Stimulated activated CD4-positive, alpha-beta T cell treated with anti-CD3 and anti-CD28 coated beads, Interleukin-12 subunit alpha, Interleukin-12 subunit beta, amount 100 ng/mL, for 24 hours (primary cell): ENCODE measurements around the gene TP53I11.
A peak's percentile ranks its signal among the peaks of the same experiment; 100 is the strongest.

Source experiments
- DNase-seq, 2 experiments: peaks; one replicate each; pipeline ENCODE4 v3.0.0-alpha.2; 2020; ENCODE audit warnings: low read depth in 2 of 2

TP53I11 gene

DNA sequence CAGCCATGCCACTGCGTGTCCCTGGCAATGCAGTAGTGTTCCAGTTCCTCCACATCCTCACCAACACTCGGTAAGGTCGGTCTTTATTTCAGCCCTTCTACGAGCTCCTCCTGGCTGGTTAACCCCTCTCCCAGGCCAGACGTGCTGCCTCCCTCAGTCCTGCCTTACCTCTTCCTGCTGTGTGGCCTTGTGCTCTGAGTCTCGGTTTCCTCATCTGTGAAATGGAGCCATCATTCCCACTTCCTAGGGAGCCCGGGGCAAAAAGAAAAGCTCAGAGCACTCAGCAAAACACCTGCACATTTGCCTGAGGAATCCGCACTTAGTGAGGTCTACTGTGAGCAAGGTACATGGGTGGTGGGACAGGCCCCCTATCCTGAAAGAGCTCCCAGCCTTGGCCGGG is 9.8 kb downstream of the TP53I11 start:
- DNase-seq = no peak

DNA sequence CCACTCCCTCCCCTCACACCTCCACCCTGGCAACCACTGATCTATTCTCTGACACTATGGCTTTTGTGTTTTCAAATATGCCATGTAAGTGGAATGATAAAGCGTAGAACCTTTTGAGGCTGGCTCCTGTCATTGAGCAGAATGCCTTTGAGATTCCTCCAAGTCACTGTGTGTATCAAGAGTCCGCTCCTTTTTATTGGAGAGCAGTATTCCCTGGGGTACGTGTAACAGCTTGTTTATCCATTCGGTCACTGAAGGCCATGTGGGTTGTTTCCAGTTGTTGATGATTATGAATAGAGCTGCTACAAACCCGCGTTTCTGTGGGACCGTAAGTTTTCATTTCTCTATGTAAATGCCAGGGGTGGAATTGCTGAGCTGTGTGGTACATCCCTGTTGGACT is 10.3 kb downstream of the TP53I11 start:
- no peak for DNase-seq

DNA sequence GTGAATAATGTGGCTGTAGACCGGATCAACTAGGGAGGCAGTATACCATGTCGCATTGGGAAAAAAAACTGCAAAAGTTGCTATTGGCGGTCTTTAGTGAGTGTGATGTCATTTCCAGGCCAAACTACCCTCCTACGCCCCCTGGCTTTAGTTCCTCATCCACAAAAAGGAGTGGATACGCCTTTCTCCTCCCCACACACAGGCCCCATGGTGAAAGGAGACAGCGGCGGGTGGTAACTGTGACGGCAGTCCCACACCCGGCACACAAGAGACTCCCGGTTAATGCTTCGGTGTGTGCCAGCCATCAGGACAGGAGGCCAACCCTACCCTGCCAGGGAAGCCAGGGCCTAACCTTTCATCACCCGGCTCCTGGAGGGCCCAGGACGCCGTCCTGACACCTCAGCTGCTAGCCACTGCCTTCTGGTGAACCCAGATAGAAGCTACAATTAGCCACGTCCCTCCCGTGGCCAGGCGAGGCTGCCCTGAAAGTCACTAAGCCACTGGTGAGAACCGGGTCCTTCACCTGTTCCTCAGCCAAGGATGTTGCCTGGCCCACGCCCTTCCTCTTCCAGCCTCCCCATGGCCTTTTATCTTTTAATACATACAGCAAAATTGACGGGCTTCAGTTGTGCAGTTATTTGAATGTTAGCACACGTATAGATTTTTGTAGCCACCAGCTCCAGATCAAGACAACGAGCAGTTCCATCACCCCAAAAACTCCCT is 10.8 kb downstream of the TP53I11 start:
- DNase-seq = no peak

DNA sequence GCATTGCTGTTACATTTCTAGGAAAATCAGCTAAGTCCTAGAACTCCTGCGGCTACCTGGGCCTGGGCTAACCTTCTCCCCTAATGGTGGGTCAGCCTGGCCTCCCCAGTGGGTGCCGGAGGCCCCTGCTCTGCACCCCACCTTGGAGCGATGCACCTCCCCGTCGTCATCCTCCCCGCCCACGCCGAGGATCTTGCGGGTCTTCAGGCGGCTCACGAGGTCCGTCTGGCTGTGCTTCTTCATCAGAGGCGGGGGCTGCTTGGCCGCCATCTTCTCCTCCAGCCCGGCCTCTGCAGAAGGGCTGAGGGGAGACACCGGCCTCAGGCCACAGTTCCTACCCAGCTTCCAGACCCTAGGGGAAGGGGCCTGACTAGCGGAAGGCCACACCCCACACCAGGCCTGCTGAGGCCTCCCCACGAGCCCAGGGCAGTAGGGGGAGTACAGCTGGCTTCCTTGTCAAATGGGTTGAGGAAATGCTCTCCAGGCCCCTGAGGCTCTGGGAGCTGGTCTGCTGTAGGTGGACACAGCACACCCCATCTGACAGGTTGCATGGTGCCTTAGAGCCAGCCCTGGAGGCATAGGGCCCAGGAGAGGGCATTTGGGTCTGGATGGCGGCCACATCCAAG is 12.5 kb downstream of the TP53I11 start:
- DNase-seq = no peak

DNA sequence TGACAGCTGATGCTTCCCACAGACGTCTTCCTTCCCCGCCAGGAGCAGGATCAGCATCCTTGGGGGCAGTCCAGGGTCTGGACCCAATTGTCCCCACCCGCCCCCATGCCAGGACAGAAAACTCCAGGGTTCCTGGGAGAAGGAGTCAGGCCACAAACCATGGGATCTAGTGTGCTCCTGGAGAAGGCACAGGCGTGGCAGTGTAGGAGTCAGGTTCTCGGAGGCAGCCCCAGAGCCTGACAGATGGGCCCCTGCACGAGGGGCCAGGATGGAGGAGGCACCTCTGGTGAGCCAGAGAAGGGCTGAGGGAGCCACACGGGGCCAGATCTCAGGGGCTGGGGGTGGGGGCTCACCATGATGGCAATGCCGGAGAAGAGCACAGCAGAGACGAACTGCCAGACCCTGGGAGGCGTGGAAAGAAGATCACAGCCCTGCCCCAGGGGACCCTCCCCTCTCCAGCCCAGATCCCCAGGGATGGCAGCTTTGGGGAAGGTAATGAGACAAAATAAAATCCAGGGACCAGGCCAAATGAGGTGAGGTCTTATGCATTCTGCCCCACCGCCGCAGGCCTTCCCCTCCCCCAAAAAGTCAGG is 13.6 kb downstream of the TP53I11 start:
- DNase-seq = no peak

DNA sequence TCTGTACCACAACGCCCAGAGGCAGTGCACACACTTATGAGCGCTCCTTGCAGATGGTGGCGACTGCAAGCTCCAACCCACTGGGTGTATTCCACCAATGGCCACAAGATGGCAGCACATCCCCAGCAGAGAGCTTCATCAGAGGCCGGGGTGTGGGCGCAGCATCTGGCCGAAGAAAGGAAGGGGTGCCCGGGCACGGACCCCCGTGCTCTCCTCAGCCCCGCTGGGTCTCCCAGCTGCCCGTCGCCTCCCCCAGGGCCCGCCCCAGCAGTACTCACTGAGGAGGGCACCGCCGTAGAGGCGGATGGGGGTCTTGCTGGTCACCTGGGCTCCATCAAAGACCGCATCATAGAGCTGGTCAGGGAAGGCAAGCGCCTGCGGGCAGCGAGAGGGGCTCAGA is 14.2 kb downstream of the TP53I11 start:
- peak; percentile 70 to 86 for DNase-seq

DNA sequence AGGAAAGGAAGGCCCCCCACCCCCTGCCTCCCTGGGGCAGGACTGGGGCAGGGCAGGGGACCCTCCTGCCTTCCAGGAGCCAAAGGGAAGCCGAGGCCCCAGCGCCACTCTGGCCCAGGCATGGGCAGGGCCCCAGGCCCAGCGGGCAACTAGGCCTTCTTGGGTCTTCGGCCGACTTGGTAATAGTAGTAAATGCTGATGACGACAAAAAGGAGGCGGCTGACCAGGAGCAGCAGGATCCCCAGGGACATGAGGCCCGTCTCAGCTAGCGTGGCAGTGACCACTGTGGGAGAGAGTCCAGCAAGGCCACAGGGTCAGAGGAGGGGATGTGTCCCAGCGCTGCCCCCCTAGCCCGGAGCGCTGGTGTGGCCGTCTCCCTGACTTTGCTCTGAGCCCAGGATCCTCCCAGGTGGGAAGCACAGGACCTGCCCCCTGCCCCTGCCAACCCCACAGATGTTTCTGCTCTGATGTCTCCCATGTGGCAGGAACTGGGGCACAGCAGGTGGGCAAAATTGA is 15.9 kb downstream of the TP53I11 start:
- no peak for DNase-seq

DNA sequence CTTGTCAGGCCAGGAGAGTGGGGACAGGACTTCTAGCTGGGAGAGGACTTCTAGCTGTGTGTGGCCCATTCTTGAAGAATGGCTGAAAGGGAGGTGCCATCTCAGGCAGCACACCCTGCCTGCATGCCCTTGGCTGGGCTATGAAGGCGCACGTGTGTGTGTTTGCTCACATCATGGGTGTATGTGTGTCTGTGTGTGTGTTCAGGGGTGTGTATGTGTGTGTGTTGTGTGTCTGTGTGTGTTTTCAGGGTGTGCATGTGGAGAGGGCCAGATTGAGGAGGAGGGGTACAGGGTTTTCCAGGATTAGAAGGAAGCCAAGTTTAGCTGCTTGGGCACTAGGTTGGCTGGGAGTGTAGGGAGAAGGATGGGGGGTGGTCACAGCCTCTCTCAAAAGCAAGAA is 16.6 kb downstream of the TP53I11 start:
- no peak for DNase-seq

DNA sequence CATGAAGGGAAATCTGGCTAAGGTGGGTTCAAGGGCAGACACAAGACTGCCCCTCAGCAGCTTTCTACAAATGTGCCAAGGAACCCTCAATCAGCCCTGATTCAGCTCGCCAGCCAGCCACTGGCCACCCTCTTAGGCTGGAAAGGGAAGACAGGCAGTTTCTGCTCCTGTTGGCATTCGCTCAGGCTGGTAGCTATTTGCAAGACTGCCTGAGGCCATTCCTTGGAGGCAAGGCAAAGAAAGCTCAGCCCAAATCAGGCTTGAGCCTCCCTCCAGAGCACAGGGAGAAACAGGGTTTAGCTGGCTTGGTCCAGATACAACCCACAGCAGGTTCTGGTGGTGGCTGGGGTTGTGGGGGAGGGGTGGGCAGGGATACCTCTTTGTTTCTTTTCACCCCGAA is 19.2 kb downstream of the TP53I11 start:
- no peak for DNase-seq

DNA sequence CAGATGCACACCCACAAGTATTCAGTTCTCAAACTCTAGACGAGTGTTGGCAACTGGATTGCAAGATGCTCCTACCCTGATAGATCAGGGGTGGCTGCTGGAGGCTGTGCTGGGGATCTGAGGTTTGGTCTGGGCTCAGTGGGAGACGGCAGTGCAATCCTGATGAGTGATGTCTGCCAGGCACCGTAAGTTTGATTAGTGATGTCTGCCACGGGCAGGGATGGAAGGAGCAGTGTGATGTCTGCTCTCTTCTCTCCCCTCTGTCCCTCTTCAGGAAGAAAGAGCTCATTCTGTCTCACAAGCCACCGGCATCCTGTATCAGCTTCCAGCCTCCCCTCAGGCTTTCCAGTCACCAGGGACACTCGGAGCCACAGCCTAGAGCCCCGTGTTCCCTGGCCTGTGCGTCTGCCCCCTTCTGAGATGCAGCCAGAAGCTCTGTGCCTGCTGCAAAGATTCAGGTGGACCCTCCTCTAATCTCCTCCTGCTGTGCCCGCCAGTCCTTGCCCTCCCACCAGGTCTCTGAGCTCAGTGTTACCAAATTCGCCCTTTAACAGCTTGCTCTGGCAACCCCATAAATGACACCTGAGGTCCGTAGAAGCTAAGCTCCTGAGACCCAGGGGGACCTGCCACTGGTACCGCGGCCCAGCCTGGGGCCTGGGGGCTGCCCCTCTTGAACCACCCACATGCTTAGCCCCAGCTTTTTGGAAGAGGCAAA is 19.9 kb downstream of the TP53I11 start:
- no peak for DNase-seq

DNA sequence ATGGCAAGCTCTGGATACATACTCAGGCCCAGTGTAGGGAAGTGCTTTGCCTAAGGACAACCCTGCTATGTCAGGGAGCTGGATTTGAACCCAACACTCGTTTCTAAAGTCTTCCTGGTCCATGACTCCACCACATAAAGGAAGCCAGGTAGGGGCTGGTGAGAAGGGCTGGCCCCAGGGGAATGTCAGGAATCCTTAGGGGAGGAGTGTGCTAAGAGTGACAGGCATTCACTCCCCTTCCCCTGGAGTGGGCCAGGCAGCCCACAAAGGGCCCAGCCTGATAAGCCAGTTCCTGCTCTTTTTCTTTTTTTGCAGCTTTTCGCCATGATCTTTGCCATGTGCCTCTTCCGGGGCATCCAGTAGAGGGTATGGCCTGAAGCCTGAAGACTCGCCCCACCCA is 21.9 kb downstream of the TP53I11 start:
- DNase-seq = no peak

DNA sequence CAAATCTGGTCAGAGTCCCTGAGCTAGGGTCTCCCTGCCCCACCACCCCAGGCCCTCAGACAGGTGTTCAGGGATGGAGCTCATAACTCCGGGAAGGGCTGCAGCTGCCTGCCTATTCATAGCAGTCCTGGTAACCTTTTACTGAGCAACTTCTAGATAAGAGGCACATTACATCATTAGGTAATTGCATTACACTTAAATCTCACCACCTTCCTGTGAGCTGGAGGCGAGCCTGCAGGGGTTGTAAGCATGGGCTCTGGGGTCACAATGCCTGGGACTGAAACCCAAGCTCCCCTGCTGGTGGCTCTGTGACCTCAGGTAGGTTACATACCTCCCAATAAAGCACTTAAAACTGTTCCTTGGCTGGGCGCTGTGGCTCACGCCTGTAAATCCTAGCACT is 22.5 kb downstream of the TP53I11 start:
- no peak for DNase-seq

DNA sequence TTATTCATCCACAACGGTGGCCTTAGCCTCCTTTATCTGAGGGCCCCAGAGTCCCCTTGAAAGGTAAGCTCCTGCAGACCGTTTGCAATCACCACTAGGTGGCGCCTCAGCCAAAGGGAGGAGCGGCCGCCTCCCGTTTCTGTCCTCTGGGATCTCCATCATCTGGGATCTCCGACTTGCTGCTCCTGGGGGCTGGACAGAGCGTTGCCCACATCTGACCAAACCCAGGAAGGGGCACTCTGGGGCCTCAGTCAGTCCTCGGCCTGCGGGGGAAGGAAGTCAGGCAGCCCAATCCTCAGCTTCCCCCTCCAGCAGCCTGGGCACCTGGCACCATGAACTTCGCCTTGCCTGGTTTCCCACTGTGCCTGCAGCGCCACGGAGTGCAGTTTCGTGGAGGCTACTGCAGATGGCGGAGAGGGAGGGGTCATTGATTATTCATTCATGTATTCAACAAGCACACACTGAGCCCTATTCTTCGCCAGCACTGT is 23.5 kb downstream of the TP53I11 start:
- peak; percentile 35 to 65 for DNase-seq

DNA sequence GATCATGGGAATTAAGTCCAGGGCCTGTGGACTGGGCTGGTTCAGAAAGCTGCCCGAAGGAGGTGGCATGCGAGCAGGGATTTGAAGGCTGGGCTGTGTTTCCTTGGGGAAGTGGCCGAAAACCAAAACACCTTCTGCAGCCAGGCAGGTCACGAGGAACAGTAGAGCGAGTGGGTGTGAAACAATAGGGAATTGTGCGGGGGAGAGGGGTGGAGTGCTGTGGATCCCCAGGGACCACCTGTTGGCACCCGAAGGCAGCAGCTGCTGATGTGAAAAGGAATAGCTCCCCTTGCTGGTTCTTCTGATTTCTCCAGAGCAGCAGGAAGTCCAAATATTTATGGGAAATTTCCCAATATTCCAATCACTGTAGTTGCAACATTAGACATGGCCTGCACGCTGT is 24.6 kb downstream of the TP53I11 start:
- no peak for DNase-seq

DNA sequence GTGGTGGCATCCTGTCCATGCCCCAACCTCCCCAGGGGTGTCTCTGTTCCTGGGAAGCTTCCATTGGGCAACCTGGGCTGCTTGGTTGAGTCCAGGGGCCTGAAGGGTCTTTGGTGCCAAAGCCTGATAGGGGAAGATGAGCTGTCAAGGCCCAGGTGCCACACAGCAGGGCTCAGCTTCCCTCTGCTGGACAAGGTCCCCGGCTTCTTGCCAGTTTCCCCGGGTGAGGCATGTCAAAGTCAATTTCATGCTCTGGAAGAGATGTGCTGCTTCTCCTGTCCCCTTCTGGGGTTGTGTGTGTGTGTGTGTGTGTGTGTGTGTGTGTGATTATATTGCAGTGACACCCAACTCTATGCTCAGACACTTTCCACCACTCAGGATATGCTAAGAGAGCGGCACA is 26.9 kb downstream of the TP53I11 start:
- no peak for DNase-seq

DNA sequence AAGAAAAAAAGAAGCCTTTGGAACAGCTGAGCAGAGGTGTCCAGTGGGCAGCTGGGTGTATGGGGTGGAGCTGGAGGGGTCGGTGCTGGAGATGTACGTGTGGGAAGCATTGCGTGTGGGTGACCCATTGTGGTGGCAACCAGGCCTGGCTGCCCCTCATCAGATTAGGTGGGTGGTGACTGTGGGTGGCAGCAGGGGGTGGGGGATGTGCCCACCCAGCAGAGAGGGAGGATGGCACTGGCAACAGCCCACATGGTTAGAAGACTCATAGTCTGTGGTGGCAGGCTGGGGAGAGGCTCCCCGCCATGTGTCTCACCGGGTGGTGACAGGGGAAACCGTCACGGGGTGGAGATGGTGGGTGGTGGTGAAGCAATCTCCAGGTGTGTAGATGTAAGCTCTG is 27.6 kb downstream of the TP53I11 start:
- DNase-seq = no peak

DNA sequence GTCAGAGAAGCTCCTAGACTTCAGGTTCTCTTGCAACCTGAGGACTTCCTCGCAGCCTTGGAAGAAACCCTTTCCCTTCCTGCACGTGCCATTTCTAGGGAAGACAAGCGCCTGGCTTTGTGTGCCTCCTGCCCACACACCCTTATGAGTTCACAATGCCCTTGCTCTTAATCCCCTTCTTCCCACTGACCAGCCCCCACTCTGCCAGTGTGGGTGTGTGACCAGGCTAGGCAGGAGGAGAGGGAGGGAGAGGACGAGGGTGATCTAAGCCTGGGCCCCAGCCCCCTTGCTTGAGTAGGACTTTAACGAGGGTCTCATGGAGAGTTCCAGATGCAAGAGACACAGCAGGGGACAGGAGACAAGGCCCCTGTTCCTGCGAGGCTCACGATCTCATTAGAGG is 30.2 kb downstream of the TP53I11 start:
- DNase-seq = no peak

DNA sequence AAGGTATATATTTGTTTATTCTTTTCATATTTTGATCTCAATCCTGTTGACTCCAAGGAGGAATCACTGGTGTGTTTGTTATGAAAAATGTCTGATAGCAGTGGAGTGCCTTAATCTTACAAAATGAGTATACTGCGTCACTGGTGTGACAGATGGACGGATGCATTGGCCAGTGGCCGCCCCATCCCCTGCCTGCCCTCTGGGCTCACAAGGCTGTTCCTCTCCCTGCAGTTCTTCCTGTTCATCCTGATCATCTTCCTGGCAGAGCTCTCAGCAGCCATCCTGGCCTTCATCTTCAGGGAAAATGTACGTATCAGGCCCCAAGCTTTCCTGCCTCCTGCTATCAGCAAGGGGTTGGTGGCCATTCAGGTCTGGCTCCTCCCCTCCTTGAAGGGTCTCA is 32.9 kb downstream of the TP53I11 start:
- DNase-seq = no peak

DNA sequence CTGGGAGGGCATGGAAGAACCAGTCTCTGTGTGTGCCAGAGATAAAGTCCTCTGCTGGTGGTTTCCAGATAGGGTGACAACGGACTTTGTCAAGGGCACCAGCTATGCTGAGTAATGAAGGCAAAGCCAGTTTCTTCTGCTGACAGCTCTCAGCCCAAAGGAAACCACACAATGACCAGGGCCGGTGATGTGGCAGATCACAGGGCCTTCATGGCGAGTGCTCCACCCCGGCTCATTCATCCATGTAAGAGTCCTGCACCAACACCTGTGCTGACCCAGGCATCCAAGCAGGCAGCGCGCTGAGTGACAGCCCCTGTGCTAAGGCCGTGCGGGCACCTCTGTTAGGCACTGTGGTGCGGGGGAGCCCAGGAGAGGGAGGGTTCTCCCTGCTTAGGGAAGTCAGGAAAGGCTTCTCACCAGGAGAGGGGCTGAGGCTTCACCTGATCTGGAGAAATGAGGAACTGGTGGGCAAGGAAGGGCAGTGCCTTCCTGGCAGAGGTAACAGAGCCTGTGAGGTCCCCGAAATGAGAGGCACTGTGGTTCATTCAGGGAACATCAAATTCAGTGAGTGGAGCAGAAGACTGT is 33.8 kb downstream of the TP53I11 start:
- DNase-seq = no peak

DNA sequence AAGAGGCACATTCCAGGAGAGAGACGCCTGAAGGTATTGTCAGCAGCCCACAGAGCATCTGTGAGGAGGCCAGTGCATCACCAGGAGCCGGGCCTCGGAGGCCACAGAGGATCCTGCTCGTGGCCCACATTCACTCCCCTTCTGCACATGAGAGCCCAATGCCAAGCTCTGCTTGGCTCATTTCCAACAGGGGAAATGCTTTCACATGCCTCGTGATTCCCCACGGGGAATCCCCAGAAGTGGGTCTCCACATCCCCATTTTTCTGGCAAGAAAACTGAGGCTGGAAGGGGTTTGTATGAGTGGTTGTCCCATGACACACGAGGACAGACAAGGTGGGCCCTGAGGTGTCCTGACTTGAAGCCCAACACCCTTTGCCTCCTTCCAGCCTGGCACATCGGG is 34.4 kb downstream of the TP53I11 start:
- DNase-seq = no peak

DNA sequence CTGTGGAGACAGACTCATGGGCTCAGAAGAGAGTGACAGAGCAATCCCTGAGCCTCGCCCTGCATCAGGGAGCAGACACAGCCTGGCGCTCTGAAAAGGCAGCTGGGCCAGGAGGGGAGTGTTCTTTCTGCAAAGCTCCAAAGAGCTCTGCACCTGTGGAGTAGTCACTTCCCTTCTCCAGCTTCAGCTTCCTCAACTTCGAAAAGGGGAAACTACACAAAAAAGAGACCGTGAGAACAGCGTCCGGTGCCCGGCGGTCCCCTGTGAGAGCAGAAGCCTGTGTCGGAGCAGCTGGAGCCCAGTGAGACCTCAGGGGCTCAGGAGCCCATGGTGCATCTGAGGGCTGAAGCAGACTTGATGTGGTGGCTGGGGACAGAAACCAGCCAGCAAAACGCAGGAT is 35.1 kb downstream of the TP53I11 start:
- DNase-seq = no peak

DNA sequence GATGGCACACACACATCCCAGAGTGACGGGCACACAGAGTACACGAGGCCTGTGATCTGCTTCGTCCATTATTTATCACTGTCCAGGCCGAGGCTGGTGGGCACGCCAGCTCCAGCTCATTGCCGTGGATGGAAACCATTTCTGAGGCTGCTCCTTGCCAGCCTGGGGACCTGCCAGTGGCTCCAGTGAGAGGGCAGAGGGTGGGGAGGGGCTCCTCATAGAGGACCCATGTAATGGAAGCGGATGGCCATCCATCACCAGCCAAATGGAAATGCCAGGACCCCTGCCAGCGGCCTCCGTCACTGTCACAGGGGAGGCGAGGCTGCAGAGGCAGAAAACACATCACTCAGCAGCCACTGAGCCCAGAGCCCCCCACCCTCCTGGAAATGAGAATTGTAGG is 35.7 kb downstream of the TP53I11 start:
- DNase-seq = no peak
